Liver (tissue), 9 donors: ENCODE measurements around the gene PRKAB1. TPM values are rescaled to one million over a fixed set of nuclear protein-coding genes. Genes with fewer than 3 reads are reported as not detected.

Source experiments
- DNase-seq: peaks from one replicate; pipeline ENCODE4 v3.0.0-alpha.2; 2017; ENCODE audit warnings: low spot score
- H3K27ac ChIP-seq, 2 donors: one replicate each; pipeline ENCODE4 v1.7.0; 2013; ENCODE audit warnings: inconsistent platforms in 2 of 2, low read length in 2 of 2, control low read depth in 1 of 2, low read depth in 1 of 2, mild to moderate bottlenecking in 1 of 2
- H3K27me3 ChIP-seq, 4 donors: one replicate each; pipeline versions ENCODE4 v1.6.1 to v1.7.0; 2013; ENCODE audit warnings: low read length in 3 of 4, inconsistent platforms in 1 of 4, mild to moderate bottlenecking in 1 of 4, moderate library complexity in 1 of 4; ENCODE audit not compliant: control insufficient read depth in 4 of 4, insufficient read depth in 4 of 4
- H3K36me3 ChIP-seq, 4 donors: one replicate each; pipeline versions ENCODE4 v1.6.1 to v1.7.0; 2013; ENCODE audit warnings: low read length in 3 of 4, mild to moderate bottlenecking in 3 of 4, low read depth in 1 of 4, moderate library complexity in 1 of 4; ENCODE audit not compliant: control insufficient read depth in 4 of 4, insufficient read depth in 3 of 4
- H3K4me1 ChIP-seq, 4 donors: one replicate each; pipeline versions ENCODE4 v1.6.1 to v1.7.0; 2013; ENCODE audit warnings: low read length in 3 of 4, mild to moderate bottlenecking in 3 of 4, moderate library complexity in 1 of 4; ENCODE audit not compliant: control insufficient read depth in 4 of 4, insufficient read depth in 4 of 4
- H3K4me3 ChIP-seq, 3 donors: one replicate each; pipeline versions ENCODE4 v1.6.1 to v1.7.0; 2013; ENCODE audit warnings: low read length in 3 of 3, control low read depth in 1 of 3, low read depth in 1 of 3, mild to moderate bottlenecking in 1 of 3
- H3K9ac ChIP-seq, 2 donors: one replicate each; pipeline ENCODE4 v1.7.0; 2013; ENCODE audit warnings: low read length in 2 of 2, mild to moderate bottlenecking in 2 of 2, moderate library complexity in 2 of 2, control low read depth in 1 of 2, low read depth in 1 of 2
- H3K9me3 ChIP-seq, 4 donors: one replicate each; pipeline versions ENCODE4 v1.6.1 to v1.7.0; 2013; ENCODE audit warnings: low read length in 3 of 4; ENCODE audit not compliant: control insufficient read depth in 4 of 4
- CTCF ChIP-seq: fragments of 150-350 bp; IDR thresholded peaks from 2 replicates; pipeline ENCODE4 v1.5.1; 2017; ENCODE audit warnings: improper control_type of control experiment, low read depth, low read length; ENCODE audit not compliant: missing input control
- FOXA2 ChIP-seq: IDR thresholded peaks from 2 replicates; pipeline ENCODE4 v1.6.1; 2016; ENCODE audit warnings: antibody characterized with exemption
- GABPA ChIP-seq, 2 donors: IDR thresholded peaks in 1 of 2; conservative IDR thresholded peaks in 1 of 2; 2 replicates each; pipeline ENCODE4 v1.6.1; 2016; ENCODE audit warnings: antibody characterized with exemption in 2 of 2, mild to moderate bottlenecking in 1 of 2, moderate library complexity in 1 of 2
- HNF4A ChIP-seq, 2 donors: conservative IDR thresholded peaks; 2 replicates each; pipeline ENCODE4 v1.6.1; 2016; ENCODE audit warnings: antibody characterized with exemption in 2 of 2, mild to moderate bottlenecking in 2 of 2
- HNF4G ChIP-seq: IDR thresholded peaks from 2 replicates; pipeline ENCODE4 v1.6.1; 2016; ENCODE audit warnings: antibody characterized with exemption
- JUND ChIP-seq, 2 donors: IDR thresholded peaks; 2 replicates each; pipeline ENCODE4 v1.6.1; 2016; ENCODE audit warnings: antibody characterized with exemption in 2 of 2
- MAX ChIP-seq: IDR thresholded peaks from 2 replicates; pipeline ENCODE4 v1.6.1; 2016; ENCODE audit warnings: antibody characterized with exemption
- NR2F2 ChIP-seq: IDR thresholded peaks from 2 replicates; pipeline ENCODE4 v1.6.1; 2016; ENCODE audit warnings: antibody characterized with exemption
- RAD21 ChIP-seq, 2 donors: IDR thresholded peaks; 2 replicates each; pipeline ENCODE4 v1.6.1; 2016; ENCODE audit warnings: antibody characterized with exemption in 2 of 2, mild to moderate bottlenecking in 2 of 2
- RXRA ChIP-seq, 2 donors: IDR thresholded peaks; 2 replicates each; pipeline ENCODE4 v1.6.1; 2017 to 2018; ENCODE audit warnings: antibody characterized with exemption in 2 of 2, mild to moderate bottlenecking in 1 of 2
- SP1 ChIP-seq: IDR thresholded peaks from 2 replicates; pipeline ENCODE4 v1.6.1; 2018; ENCODE audit warnings: antibody characterized with exemption, mild to moderate bottlenecking
- TAF1 ChIP-seq: conservative IDR thresholded peaks from 2 replicates; pipeline ENCODE4 v1.6.1; 2016; ENCODE audit warnings: antibody characterized with exemption, mild to moderate bottlenecking
- YY1 ChIP-seq: IDR thresholded peaks from 2 replicates; pipeline ENCODE4 v1.6.1; 2016; ENCODE audit warnings: antibody characterized with exemption, mild to moderate bottlenecking
- ZBTB33 ChIP-seq: IDR thresholded peaks from 2 replicates; pipeline ENCODE4 v1.6.1; 2016; ENCODE audit warnings: antibody characterized with exemption
- WGBS: extraction: QIAGEN DNeasy Blood & Tissue Kit; methylation state at CpG from one replicate; pipeline ENCODE4 v1.1.7; 2013; 5-methylcytosine and 5-hydroxymethylcytosine counted together
- polyA plus RNA-seq, 2 donors: library from polyadenylated mRNA; stranded (reverse) in 1 of 2; unstranded in 1 of 2; fragments of 200-250 nt in 1 of 2; fragments of >200 nt in 1 of 2; fragmentation: Nextera tagmentation in 1 of 2; extraction: Ambion mirVana in 1 of 2; gene quantifications; one replicate each; pipeline versions ENCODE4 v1.2.1 to v1.2.3, GENCODE V29; 2013 to 2015
- total RNA-seq, 2 donors: library from RNA; depleted of rRNA; stranded (reverse); fragments of >200 nt; gene quantifications; one replicate each; pipeline ENCODE4 v1.2.3, GENCODE V29; 2014
- TF ChIP-seq, protein P1 (sequence below): IDR thresholded peaks from 2 replicates; pipeline ENCODE4 v1.6.1; 2016; ENCODE audit warnings: antibody characterized with exemption, mild to moderate bottlenecking
- TF ChIP-seq, protein P2 (sequence below): IDR thresholded peaks from 2 replicates; pipeline ENCODE4 v1.6.1; 2016; ENCODE audit warnings: antibody characterized with exemption
- donor health status: healthy.
- donor health status: healthy.
- donor health status: healthy.
- donor health status: healthy.
- donor health status: healthy.

PRKAB1 gene
- total and polyA plus RNA-seq, 4 donors, result 10.5 to 29.9 (median 11.3) TPM

GRCh38 chr12:119669744-119670472, 2.0 kb downstream of the PRKAB1 start:
- TF ChIP-seq MAX, result no peak
- no peak for TF ChIP-seq HNF4G
- TF ChIP-seq RXRA (IDR thresholded peaks at IDR 0.05), result peak in 1 of 2 donors; percentile 39
- TF ChIP-seq GABPA (IDR thresholded peaks at IDR 0.05 in 1 of 2, conservative IDR thresholded peaks at IDR 0.05 in 1 of 2), result no peak
- TF ChIP-seq, protein P1, sequence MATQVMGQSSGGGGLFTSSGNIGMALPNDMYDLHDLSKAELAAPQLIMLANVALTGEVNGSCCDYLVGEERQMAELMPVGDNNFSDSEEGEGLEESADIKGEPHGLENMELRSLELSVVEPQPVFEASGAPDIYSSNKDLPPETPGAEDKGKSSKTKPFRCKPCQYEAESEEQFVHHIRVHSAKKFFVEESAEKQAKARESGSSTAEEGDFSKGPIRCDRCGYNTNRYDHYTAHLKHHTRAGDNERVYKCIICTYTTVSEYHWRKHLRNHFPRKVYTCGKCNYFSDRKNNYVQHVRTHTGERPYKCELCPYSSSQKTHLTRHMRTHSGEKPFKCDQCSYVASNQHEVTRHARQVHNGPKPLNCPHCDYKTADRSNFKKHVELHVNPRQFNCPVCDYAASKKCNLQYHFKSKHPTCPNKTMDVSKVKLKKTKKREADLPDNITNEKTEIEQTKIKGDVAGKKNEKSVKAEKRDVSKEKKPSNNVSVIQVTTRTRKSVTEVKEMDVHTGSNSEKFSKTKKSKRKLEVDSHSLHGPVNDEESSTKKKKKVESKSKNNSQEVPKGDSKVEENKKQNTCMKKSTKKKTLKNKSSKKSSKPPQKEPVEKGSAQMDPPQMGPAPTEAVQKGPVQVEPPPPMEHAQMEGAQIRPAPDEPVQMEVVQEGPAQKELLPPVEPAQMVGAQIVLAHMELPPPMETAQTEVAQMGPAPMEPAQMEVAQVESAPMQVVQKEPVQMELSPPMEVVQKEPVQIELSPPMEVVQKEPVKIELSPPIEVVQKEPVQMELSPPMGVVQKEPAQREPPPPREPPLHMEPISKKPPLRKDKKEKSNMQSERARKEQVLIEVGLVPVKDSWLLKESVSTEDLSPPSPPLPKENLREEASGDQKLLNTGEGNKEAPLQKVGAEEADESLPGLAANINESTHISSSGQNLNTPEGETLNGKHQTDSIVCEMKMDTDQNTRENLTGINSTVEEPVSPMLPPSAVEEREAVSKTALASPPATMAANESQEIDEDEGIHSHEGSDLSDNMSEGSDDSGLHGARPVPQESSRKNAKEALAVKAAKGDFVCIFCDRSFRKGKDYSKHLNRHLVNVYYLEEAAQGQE, result no peak
- TF ChIP-seq, protein P2, sequence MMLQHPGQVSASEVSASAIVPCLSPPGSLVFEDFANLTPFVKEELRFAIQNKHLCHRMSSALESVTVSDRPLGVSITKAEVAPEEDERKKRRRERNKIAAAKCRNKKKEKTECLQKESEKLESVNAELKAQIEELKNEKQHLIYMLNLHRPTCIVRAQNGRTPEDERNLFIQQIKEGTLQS, result no peak
- TF ChIP-seq FOXA2, result no peak
- no peak for TF ChIP-seq YY1
- no peak for TF ChIP-seq ZBTB33
- peak in 1 of 2 donors; percentile 42 for TF ChIP-seq HNF4A (conservative IDR thresholded peaks at IDR 0.05)
- TF ChIP-seq RAD21 (IDR thresholded peaks at IDR 0.05), result no peak
- TF ChIP-seq CTCF, result no peak
- TF ChIP-seq NR2F2, result no peak
- TF ChIP-seq TAF1, result no peak
- H3K9ac ChIP-seq, result no peak overlapping the region
- 36% methylated on average over 11 of the region's 11 CpGs for WGBS
- H3K36me3 ChIP-seq, result peaks cover 3 to 33% (median 15%) of the 10 kb centered on the region in 4 donors
- peak overlapping the region in 1 of 2 donors; percentile 14 for H3K27ac ChIP-seq
- no peaks in the 10 kb centered on the region for H3K9me3 ChIP-seq
- H3K4me3 ChIP-seq, result peak overlapping the region in 1 of 3 donors; percentile 2
- no peak for DNase-seq
- H3K27me3 ChIP-seq, result no peaks in the 10 kb centered on the region
- H3K4me1 ChIP-seq, result peaks cover 4 to 24% (median 16%) of the 10 kb centered on the region in 4 donors

DNA sequence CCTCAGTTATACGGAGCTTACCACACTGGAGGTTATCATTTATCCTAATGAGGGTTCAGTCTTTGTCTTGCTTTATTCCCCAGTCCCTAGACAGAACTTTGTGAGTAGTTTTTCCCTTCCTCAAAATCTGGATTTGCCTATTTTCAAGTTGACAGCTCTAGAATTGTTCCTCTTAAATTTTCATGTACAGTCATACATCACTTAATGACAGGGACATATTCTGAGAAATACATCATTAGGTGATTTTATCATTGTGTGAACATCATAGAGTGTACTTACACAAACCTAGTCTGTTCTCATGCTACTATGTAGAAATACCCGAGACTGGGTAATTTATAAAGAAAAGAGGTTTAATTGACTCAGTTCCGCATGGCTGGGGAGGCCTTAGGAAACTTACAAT, 3.1 kb downstream of the PRKAB1 start:
- no peak overlapping the region for H3K9ac ChIP-seq
- no peak for DNase-seq
- H3K27ac ChIP-seq, result no peak overlapping the region
- H3K36me3 ChIP-seq, result peaks cover 3 to 41% (median 23%) of the 10 kb centered on the region in 4 donors
- TF ChIP-seq GABPA (IDR thresholded peaks at IDR 0.05 in 1 of 2, conservative IDR thresholded peaks at IDR 0.05 in 1 of 2) (no peak), JUND (IDR thresholded peaks at IDR 0.05) (no peak), TAF1 (no peak), FOXA2 (no peak), SP1 (no peak)
- no peak overlapping the region for H3K4me3 ChIP-seq
- H3K9me3 ChIP-seq, result no peaks in the 10 kb centered on the region
- peaks cover 4 to 24% (median 16%) of the 10 kb centered on the region in 4 donors for H3K4me1 ChIP-seq
- WGBS, result 87% methylated on average over 3 of the region's 3 CpGs
- no peaks in the 10 kb centered on the region for H3K27me3 ChIP-seq
